Pancreas (tissue), 10 donors: ENCODE data around the gene SESN2. TPM values are rescaled to one million over a fixed set of nuclear protein-coding genes. Genes with fewer than 3 reads are reported as not detected.
"Not testable (repeated sequence)": the region's sequence is repeated elsewhere in the genome, so short reads cannot be mapped to it uniquely, and the experiment has no call there.

Experiments
- ATAC-seq, 4 donors: fragments of 200-7000 bp; cut with Tn5 transposase; one replicate each; pipeline versions ENCODE4 v1.8.0 to v1.9.1; 2020; ENCODE audit warnings: mild to moderate bottlenecking in 4 of 4, moderate library complexity in 4 of 4
- DNase-seq, 6 donors: peaks; one replicate each; pipeline ENCODE4 v3.0.0-alpha.2; 2020
- FAIRE-seq: peaks from 2 replicates; lab custom pipeline; 2012; peaks lifted over from hg19 to GRCh38; lab: Jason Lieb, UNC
- H3K27ac ChIP-seq, 4 donors: fragments of 200-600 bp; sonication (generic); 1 replicate in 3 of 4; 2 replicates in 1 of 4; pipeline versions ENCODE4 v1.5.0 to v1.8.0; 2020
- H3K27me3 ChIP-seq, 4 donors: fragments of 200-600 bp; one replicate each; pipeline ENCODE4 v1.8.0; 2021
- H3K36me3 ChIP-seq, 3 donors: fragments of 200-600 bp; sonication (generic) in 1 of 3; one replicate each; pipeline versions ENCODE4 v1.5.0 to v1.8.0; 2020 to 2021
- H3K4me1 ChIP-seq, 3 donors: fragments of 200-600 bp; one replicate each; pipeline ENCODE4 v1.8.0; 2021
- H3K4me3 ChIP-seq, 4 donors: fragments of 200-600 bp; sonication (generic) in 2 of 4; one replicate each; pipeline versions ENCODE4 v1.5.0 to v1.8.0; 2020 to 2021
- H3K9me3 ChIP-seq, 4 donors: fragments of 200-600 bp; one replicate each; pipeline ENCODE4 v1.8.0; 2021
- CTCF ChIP-seq, 4 donors: fragments of 200-600 bp; sonication (generic) in 3 of 4; IDR thresholded peaks; one replicate each; pipeline versions ENCODE4 v1.5.0 to v1.8.0; 2021; ENCODE audit warnings: antibody characterized with exemption in 4 of 4
- WGBS, 2 donors: extraction: QIAGEN DNeasy Blood & Tissue Kit; methylation state at CpG; one replicate each; pipeline ENCODE4 v1.1.7; 2013; 5-methylcytosine and 5-hydroxymethylcytosine counted together
- intact Hi-C, 3 donors: fragments of 100-400 bp; cut with DNase I; formaldehyde crosslinking; loops; one replicate each; pipeline versions ENCODE4 v1.11.1 to v1.14.2; 2022
- polyA plus RNA-seq, 2 donors: library from polyadenylated mRNA; stranded (reverse); fragments of 200-250 nt; gene quantifications; one replicate each; pipeline ENCODE4 v1.2.3, GENCODE V29; 2013
- total RNA-seq, 6 donors: library from RNA; stranded (reverse); fragmentation: NEBNext Ultra II Directional in 4 of 6; extraction: Animal tissue kit (Norgen Biotek cat#: 25700) in 4 of 6; gene quantifications; one replicate each; pipeline versions ENCODE4 v1.2.1 to v1.2.4, GENCODE V29; 2021 to 2023
- donor health status: healthy with polysubstance abuse.
- donor health status: DM: no; HTN: no; CAD: no; lungs with moderate emphysema.
- donor health status: DM: no; HTN: no; CAD: no.
- donor health status: control.
- donor health status: control.
- donor health status: Bipolar disorder and iron deficiency.
- donor health status: DM: yes; HTN: yes; CAD: no.
- donor health status: DM: no; HTN: no; CAD: no.
- donor health status: DM: no; HTN: no; CAD: no.
- donor health status: DM: yes; HTN: yes; CAD: no.

The SESN2 gene
- total and polyA plus RNA-seq, 8 donors = 4.0 to 38.3 (median 7.3) TPM

GRCh38 chr1:28322194-28322593, 62.9 kb downstream of the SESN2 start:
- no peak for TF ChIP-seq CTCF (IDR thresholded peaks at IDR 0.05)
- no peaks in the 10 kb centered on the region for H3K27me3 ChIP-seq
- H3K9me3 ChIP-seq = no peaks in the 10 kb centered on the region
- ATAC-seq = peak; percentile 91 to 97 (median 92)
- no peak overlapping the region for H3K4me3 ChIP-seq
- peak; percentile 76 for FAIRE-seq
- intact Hi-C loops = loop anchor here in 1 of 3 donors (10.0 kb wide), 1 partner anchor 57 kb away; no protein-coding TSS in a partner anchor
- DNase-seq = peak in 4 of 6 donors; percentile 51 to 70 (median 62)
- H3K27ac ChIP-seq = peak overlapping the region in 3 of 4 donors; percentile 6 to 51 (median 10)
- H3K4me1 ChIP-seq = peaks cover 0 to 18% (median 13%) of the 10 kb centered on the region in 3 donors
- no peaks in the 10 kb centered on the region for H3K36me3 ChIP-seq
- 18 to 35% methylated on average over 3 of the region's 3 CpGs for WGBS, 2 donors

- Histone ChIP-seq H3K4me3 (no peak overlapping the region), H3K27me3 (no peaks in the 10 kb centered on the region), H3K9me3 (no peaks in the 10 kb centered on the region), H3K4me1 (peaks cover 0 to 18% (median 13%) of the 10 kb centered on the region in 3 donors), H3K36me3 (no peaks in the 10 kb centered on the region), H3K27ac (peak overlapping the region in 3 of 4 donors; percentile 22 to 59 (median 51))
- WGBS, 2 donors = 14 to 23% methylated on average over 3 of the region's 3 CpGs
- DNase-seq (no peak), FAIRE-seq (no peak), ATAC-seq (no peak)
- intact Hi-C loops = loop anchor here in 1 of 3 donors (10.0 kb wide), 1 partner anchor 59 kb away; no protein-coding TSS in a partner anchor
- TF ChIP-seq CTCF (IDR thresholded peaks at IDR 0.05) = no peak
Observed at GRCh38 chr1:28323720-28324119, 64.4 kb downstream of the SESN2 start.

- Histone ChIP-seq H3K4me3 (no peak overlapping the region), H3K4me1 (peaks cover 0 to 18% (median 16%) of the 10 kb centered on the region in 3 donors), H3K9me3 (no peaks in the 10 kb centered on the region), H3K27me3 (no peaks in the 10 kb centered on the region), H3K27ac (no peak overlapping the region), H3K36me3 (no peaks in the 10 kb centered on the region)
- intact Hi-C loops = loop anchor here in 1 of 3 donors (10.0 kb wide), 1 partner anchor 62 kb away; no protein-coding TSS in a partner anchor
- no peak for TF ChIP-seq CTCF (IDR thresholded peaks at IDR 0.05)
- DNase-seq (no peak), FAIRE-seq (no peak), ATAC-seq (no peak)
Observed at GRCh38 chr1:28326515-28326914, 67.2 kb downstream of the SESN2 start.

- DNase-seq (no peak), FAIRE-seq (no peak), ATAC-seq (no peak)
- Histone ChIP-seq H3K4me1 (peaks cover 0 to 18% (median 11%) of the 10 kb centered on the region in 3 donors), H3K4me3 (no peak overlapping the region), H3K27me3 (no peaks in the 10 kb centered on the region), H3K27ac (no peak overlapping the region), H3K36me3 (no peaks in the 10 kb centered on the region), H3K9me3 (no peaks in the 10 kb centered on the region)
- no peak for TF ChIP-seq CTCF (IDR thresholded peaks at IDR 0.05)
- intact Hi-C loops = loop anchor here in 1 of 3 donors (10.0 kb wide), 1 partner anchor 62 kb away; no protein-coding TSS in a partner anchor
- 86% methylated on average over 3 of the region's 3 CpGs for WGBS, 2 donors
Observed at GRCh38 chr1:28326984-28327383, 67.7 kb downstream of the SESN2 start.

GRCh38 chr1:28327431-28327830, 68.1 kb downstream of the SESN2 start:
- ATAC-seq, H3K36me3 ChIP-seq, FAIRE-seq, DNase-seq, H3K9me3 ChIP-seq, H3K27ac ChIP-seq, H3K4me3 ChIP-seq, H3K27me3 ChIP-seq: not testable (repeated sequence)
- WGBS, 2 donors = 89% methylated on average over 11 of the region's 11 CpGs
- intact Hi-C loops = loop anchor here in 1 of 3 donors (10.0 kb wide), 1 partner anchor 63 kb away; no protein-coding TSS in a partner anchor
- peaks cover 0 to 17% (median 8%) of the 10 kb centered on the region in 3 donors for H3K4me1 ChIP-seq
